ENCODE data around the gene ADAT3.
"Not testable (repeated sequence)": the region's sequence is repeated elsewhere in the genome, so short reads cannot be mapped to it uniquely, and the experiment has no call there.

DNA sequence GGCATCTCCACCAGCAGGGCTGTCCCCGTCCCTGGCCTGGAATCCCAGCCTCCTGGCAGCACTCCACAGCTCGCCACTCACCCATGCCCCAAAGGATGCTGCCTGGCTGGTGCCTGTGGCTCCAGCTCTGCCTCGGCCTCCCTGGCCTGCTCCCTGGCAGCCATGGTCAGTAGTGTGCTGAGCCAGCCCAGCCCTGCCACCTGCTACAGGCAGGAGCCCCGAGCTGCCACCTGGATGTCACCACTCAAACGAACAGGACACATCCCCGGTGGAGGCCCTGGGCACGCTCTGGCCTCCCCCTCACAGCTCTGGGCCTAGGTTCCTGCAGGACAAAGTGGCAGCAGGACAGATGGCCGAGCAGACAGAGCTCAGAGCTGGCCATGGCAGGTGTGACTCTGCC is 26.6 kb upstream of the ADAT3 start:
- TF ChIP-seq, protein P1, sequence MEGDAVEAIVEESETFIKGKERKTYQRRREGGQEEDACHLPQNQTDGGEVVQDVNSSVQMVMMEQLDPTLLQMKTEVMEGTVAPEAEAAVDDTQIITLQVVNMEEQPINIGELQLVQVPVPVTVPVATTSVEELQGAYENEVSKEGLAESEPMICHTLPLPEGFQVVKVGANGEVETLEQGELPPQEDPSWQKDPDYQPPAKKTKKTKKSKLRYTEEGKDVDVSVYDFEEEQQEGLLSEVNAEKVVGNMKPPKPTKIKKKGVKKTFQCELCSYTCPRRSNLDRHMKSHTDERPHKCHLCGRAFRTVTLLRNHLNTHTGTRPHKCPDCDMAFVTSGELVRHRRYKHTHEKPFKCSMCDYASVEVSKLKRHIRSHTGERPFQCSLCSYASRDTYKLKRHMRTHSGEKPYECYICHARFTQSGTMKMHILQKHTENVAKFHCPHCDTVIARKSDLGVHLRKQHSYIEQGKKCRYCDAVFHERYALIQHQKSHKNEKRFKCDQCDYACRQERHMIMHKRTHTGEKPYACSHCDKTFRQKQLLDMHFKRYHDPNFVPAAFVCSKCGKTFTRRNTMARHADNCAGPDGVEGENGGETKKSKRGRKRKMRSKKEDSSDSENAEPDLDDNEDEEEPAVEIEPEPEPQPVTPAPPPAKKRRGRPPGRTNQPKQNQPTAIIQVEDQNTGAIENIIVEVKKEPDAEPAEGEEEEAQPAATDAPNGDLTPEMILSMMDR (IDR thresholded peaks at IDR 0.05): not testable (repeated sequence)
- TF ChIP-seq POLR2A (IDR thresholded peaks at IDR 0.05): not testable (repeated sequence)
